GM13977 (cell line): Measurements from ENCODE around the gene ELP5.

Experiments used
- DNase-seq: peaks from one replicate; pipeline ENCODE4 v3.0.0; 2012; ENCODE audit warnings: low spot score
- CTCF ChIP-seq: IDR thresholded peaks from 2 replicates; pipeline ENCODE4 v1.5.1; 2012; ENCODE audit warnings: mild to moderate bottlenecking, control low read depth; ENCODE audit not compliant: insufficient read depth; ENCODE audit errors: extremely low read depth, missing control alignments
- in situ Hi-C: fragments of 300-500 bp; cut with MboI; formaldehyde crosslinking; loops from one replicate; pipeline ENCODE4 v1.12.0; 2022; ENCODE audit warnings: low sequenced_read_pairs, low pct_unique_long_range_greater_than_20kb, mixed read lengths, inconsistent platforms; ENCODE audit not compliant: unreplicated experiment

Gene ELP5

DNA sequence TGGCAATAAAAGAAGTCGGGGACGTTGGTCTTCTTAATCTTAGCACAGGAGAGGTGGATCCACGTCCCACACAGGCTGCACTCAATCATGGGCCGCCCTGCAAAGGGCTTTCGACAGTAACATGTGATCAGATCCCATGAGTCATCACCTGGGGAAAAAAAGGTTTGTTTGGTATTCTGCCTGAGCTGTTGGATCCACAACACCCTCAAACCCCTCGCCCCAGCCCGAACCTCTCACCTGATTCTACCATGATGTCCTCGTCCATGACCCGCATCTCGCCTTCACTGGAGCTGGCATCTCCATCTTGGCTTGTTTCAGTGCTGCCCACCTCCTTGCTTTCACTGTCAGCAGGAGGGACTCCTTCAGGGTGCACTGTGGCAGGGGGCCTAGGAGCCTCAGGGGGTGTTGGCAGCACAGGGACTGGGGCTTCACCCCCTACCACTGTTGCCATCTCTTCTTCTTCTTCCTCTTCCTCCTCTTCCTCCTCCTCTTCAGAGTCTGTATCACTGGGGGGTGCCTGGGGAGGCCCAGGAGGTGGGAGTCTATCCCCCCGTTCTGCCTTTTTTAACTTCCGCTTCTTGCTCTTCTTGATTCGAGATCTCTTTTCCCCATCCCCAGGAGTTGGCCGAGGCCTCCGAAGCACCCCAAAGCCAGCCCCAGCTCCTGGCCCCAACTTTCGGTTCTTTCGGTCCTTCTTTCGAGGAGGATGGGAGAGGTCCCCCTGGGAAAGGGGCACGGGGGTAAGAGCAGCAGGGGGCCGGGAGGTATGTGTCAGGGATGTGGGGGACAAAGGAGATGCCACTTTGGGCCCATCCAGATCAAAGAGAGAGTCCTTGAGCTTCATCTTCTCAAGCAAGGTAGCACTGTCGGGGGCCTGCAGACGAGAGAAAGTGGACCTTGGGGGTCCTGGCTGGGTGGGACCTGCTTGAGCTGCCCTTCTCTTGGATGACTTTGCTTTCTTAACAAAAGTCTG lies 16.0 kb upstream of the ELP5 start:
- no peak for TF ChIP-seq CTCF
- in situ Hi-C loops = no loop called here

DNA sequence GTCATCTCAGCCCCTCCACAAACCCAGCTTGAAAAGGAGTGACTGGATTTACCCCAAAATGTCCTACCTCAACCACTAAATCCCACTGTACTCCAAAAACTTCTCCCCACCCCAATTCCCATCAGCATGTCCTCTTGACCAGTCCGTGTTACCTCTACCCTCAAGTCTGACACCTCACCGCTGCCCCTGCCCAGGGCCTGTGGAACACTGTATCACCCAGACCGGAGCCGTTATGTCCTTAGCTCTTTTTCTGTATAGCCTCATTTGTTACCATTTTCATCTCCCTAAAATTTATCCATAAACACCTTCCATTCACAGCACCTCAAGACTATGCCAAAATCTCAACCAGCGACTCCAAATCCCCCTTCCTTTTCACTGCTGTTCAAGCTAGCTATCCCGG lies 15.2 kb upstream of the ELP5 start:
- TF ChIP-seq CTCF = no peak
- in situ Hi-C loops = no loop called here
- no peak for DNase-seq

More for the DNA sequence above, 16.0 kb upstream of the ELP5 start:
- DNase-seq = no peak

DNA sequence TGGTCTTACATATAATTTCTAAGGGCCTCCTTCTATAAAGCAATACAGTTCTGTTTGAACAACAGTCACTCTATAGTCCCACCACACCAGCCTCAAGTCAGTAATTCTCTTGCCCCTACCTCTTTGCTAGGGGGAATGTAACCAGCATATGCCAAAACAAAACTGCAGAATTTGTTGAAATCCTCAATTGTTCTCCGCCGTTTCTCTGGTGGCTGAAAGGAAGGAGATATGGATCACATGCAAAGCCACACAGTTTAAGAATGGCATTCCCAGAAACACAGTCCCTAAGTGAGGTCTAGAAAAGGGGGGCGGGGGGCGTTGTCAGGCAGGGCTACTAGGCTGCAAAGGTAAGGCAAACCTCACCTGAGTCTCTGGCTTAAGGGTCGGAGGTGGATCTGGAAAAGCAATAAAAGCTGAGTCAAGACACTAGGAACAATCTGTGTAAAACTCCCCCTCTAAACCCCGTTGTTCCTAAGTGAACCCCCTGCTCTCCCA lies 14.7 kb upstream of the ELP5 start:
- in situ Hi-C loops = no loop called here
- TF ChIP-seq CTCF = no peak
- DNase-seq = no peak

GRCh38 chr17:7237761-7238419 lies 14.1 kb upstream of the ELP5 start:
- in situ Hi-C loops = no loop called here
- TF ChIP-seq CTCF = no peak
- DNase-seq = peak; percentile 92

GRCh38 chr17:7238420-7239090 lies 13.5 kb upstream of the ELP5 start:
- no peak for DNase-seq
- TF ChIP-seq CTCF = no peak
- in situ Hi-C loops = no loop called here
